GM10847 (cell line): ENCODE data around the gene MAGT1.

Source experiments
- POLR2A ChIP-seq: IDR thresholded peaks from 2 replicates; pipeline ENCODE4 v1.6.1; 2011; ENCODE audit not compliant: insufficient read length; ENCODE audit errors: extremely low read depth

Gene MAGT1

GRCh38 chrX:77894921-77895886 lies at the start of gene MAGT1:
Gene MAGT1, minus strand, starts transcription at chrX:77895435. Its CDS starts 25 bp downstream, at chrX:77895410.
- peak; percentile 80 for TF ChIP-seq POLR2A

GRCh38 chrX:77938083-77938680 lies 42.9 kb upstream of the MAGT1 start:
- TF ChIP-seq POLR2A: no peak

- no peak for TF ChIP-seq POLR2A
These were observed 42.1 kb upstream of the MAGT1 start for GRCh38 chrX:77937291-77937690.

- no peak for TF ChIP-seq POLR2A
These were observed 41.1 kb upstream of the MAGT1 start for GRCh38 chrX:77936299-77936698.

- no peak for TF ChIP-seq POLR2A
These were observed 40.7 kb upstream of the MAGT1 start for GRCh38 chrX:77935886-77936285.

- TF ChIP-seq POLR2A: no peak
These were observed 35.3 kb upstream of the MAGT1 start for GRCh38 chrX:77930581-77930980.

- TF ChIP-seq POLR2A: no peak
These were observed 30.5 kb upstream of the MAGT1 start for GRCh38 chrX:77925764-77926163.

GRCh38 chrX:77924320-77924859 lies 29.2 kb upstream of the MAGT1 start:
- no peak for TF ChIP-seq POLR2A

GRCh38 chrX:77922787-77923186 lies 27.6 kb upstream of the MAGT1 start:
- no peak for TF ChIP-seq POLR2A

- no peak for TF ChIP-seq POLR2A
These were observed 23.3 kb upstream of the MAGT1 start for GRCh38 chrX:77918568-77918967.

GRCh38 chrX:77917294-77917933 lies 22.2 kb upstream of the MAGT1 start:
- no peak for TF ChIP-seq POLR2A

- TF ChIP-seq POLR2A: no peak
These were observed 15.0 kb upstream of the MAGT1 start, which contains the start of gene ATP7A for GRCh38 chrX:77910108-77910840. Gene ATP7A, plus strand, starts transcription at chrX:77910693. Its CDS starts 60,949 bp downstream, at chrX:77971642.

- TF ChIP-seq POLR2A: no peak
These were observed 6.3 kb upstream of the MAGT1 start for GRCh38 chrX:77901506-77901905.

- no peak for TF ChIP-seq POLR2A
These were observed 5.5 kb upstream of the MAGT1 start for GRCh38 chrX:77900688-77901087.

- no peak for TF ChIP-seq POLR2A
These were observed 4.0 kb upstream of the MAGT1 start, which contains the start of gene COX7B for GRCh38 chrX:77899081-77899828. Gene COX7B, plus strand, starts transcription at chrX:77899468. Its CDS starts 86 bp downstream, at chrX:77899554.
